Measurements from ENCODE around the gene FAM234B. TPM values are rescaled to one million over a fixed set of nuclear protein-coding genes. Genes with fewer than 3 reads are reported as not detected.
A peak's percentile ranks its signal among the peaks of the same experiment; 100 is the strongest.
"Not testable (repeated sequence)": the region's sequence is repeated elsewhere in the genome, so short reads cannot be mapped to it uniquely, and the experiment has no call there.

The FAM234B gene
- total RNA-seq, 2 donors from 2014 or later, result 3.7 to 3.8 TPM

DNA sequence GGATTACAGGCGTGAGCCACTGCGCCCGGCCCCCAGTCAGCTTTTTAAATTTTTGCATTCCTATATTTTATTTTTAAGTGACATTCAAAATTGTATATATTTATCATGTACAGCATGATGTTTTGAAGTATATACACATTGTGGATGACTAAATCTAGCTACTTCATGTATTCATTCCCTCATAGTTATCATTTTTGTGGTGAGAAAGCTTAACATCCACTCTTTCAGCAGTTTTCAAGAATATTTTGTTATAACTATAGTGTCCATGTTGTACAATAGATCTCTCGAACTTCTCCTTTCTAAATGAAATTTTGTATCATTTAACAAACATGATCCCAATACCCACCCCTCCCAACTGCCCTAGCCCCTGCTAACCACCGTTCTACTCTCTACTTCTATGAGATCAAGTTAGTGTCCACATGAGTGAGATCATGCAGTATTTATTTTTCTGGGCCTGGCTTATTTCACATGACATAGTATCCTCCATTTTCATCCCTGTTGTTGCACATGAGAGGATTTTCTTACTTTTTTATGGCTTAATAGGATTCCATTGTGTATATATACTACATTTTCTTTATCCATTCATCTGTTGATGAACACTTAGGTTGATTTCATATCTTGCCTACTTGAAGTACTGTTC is 35.3 kb upstream of the FAM234B start:
- no peak for DNase-seq
- intact Hi-C loops (cut with DNase I), result loop anchor here in 1 of 2 donors (10.0 kb wide), 1 partner anchor 86 kb away; no protein-coding TSS in a partner anchor

DNA sequence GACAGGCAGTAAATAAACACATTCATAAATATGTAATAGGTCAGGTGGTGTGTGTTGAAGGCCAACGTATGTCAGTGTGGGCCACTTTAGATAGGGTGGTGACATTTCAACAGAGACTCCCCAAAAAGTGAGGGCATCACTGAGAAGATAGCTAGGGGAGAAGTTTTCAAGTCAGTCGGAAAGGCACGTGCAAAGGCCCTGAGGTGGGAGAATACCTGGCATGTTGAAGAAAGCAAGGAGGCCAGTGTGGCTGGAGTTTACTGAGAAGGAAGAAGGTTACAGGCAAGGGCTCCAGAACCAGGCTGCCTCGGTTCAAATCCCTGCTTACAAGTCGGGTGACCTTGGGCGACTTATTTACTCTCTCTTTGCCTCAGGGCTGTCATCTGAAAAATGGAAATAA is 33.1 kb upstream of the FAM234B start:
- intact Hi-C loops (cut with DNase I), result no loop called here
- DNase-seq (no peak), ATAC-seq (no peak)

More for the DNA sequence above, 35.3 kb upstream of the FAM234B start:
- ATAC-seq, result no peak

DNA sequence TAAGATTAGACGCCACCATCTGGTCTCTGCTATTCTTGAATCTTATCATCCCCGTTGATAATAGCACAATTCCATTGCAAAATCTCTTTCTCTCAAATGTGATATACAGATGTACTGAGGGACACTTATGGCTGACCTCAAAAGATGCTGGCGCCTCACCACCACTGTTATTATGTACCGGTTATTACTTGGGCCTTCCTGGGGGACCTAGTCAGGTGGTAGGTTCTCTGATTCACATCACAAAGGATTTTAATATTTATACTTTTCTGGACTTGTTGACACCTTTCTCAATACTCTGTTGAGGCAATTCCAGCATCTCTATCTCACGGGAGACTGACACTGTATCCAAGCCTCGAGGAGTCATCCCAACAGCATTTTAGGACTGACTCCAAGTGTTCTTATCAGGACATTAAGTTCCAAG is 21.3 kb upstream of the FAM234B start:
- ATAC-seq (peak in 1 of 2 donors; percentile 59), DNase-seq (no peak)
- intact Hi-C loops (cut with DNase I), result no loop called here

DNA sequence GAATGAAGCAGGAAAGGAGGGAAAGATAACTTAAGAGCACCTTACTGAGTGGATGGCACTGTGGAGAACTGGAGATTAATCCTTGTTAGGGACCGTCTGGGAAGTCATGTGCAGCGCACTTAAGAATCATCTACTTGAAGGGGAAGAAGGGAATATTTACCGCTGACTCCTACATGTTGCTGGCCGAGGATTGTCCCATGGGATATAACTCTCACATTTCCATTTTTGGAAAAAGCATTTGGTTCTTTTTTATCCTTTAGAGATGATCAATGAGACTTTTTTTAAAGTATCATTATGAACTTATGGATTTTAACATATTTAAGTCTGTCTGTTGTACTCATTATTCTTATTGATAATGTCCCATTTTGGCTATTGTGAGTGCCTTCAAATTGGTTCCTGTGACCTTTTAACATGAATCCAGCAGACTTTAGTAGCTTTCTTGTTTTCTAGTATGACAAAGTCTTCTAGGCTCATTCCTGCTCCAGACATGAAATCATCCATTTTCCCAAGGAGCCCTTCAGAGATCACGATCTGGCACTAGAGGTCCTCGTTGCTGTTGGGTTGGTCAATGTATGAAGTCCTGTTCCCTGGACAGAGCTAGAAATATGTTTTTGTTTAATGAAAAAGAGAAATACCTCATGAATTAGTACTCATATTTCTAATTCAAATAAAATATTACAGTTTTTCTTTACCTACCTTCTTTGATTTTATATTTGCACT is 20.2 kb upstream of the FAM234B start:
- DNase-seq (no peak), ATAC-seq (peak in 1 of 2 donors; percentile 84)
- intact Hi-C loops (cut with DNase I), result no loop called here

DNA sequence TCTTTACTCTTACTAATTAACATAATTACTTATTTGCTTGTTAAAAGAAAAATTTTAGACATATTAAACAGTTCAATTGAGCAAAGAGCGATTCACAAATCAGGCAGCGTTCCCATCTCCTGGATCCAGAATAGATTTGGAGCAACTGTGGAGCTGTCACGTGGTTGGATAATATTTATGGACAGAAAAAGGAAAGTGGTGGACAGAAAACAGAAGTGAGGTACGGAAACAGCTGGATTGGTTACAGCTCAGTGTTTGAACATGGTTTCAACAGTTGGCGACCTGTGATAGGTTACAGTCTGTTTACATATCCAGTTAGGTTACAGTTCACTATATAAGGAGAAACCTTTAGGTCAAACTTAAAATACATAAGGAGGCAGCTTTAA is 19.7 kb upstream of the FAM234B start:
- intact Hi-C loops (cut with DNase I), result no loop called here
- ATAC-seq (no peak), DNase-seq (no peak)

DNA sequence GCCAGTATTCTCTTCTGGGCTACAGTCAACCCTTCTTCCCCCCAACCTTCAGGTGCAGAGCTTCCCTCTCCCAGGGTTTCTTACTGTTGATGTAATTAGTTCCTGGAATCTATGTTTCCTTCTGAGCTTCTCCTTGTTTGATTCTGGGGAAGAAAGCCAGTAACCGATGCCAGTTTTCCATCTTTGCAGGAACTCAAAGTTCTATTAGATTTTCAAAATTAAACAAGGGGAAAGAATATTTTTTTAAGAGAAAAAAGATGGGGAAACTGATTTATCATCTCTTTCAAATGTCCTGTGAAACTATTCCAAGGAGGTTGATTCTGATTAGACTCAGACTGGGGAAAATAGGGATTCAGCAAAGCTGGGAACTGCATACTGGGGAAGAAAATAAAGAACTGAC is 17.9 kb upstream of the FAM234B start:
- intact Hi-C loops (cut with DNase I), result no loop called here
- ATAC-seq (no peak), DNase-seq (no peak)

DNA sequence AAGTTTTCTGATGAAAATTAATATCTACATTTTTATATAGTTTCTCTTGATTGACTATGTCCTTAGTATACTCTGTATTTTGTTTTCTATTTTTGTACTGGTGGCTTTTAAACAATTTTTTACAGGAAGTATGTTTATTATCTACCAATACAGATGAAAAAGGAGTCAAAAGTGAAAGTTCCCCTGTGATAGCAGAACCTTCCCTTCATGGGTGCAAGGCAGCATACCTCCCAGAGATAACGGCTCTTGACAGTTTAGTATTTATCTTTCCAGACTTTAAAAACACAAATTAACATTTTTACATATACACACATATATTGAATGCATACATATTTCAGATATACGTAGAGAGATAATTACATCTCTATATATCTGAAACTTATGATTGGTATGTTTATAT is 17.1 kb upstream of the FAM234B start:
- intact Hi-C loops (cut with DNase I), result no loop called here
- no peak for DNase-seq

DNA sequence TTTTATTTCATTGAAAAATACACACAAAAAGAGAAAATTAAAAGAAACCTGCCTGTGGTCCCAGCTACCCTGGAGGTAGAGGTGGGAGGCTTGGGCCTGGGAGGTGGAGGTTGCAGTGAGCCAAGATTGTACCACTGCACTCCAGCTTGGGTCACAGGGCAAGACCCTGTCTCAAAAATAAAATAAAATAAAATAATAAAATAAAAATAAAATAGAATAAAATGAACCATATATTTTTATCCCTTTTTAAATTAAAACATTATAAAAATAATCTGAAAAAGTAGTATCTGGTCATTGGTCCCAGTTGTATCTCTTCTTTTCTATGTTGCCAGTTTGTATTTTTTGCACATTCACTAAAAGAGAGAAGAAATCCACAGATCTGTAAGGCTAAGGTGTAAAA is 16.7 kb upstream of the FAM234B start:
- ATAC-seq, result no peak
- intact Hi-C loops (cut with DNase I), result no loop called here

More for the DNA sequence above, 17.1 kb upstream of the FAM234B start:
- no peak for ATAC-seq

DNA sequence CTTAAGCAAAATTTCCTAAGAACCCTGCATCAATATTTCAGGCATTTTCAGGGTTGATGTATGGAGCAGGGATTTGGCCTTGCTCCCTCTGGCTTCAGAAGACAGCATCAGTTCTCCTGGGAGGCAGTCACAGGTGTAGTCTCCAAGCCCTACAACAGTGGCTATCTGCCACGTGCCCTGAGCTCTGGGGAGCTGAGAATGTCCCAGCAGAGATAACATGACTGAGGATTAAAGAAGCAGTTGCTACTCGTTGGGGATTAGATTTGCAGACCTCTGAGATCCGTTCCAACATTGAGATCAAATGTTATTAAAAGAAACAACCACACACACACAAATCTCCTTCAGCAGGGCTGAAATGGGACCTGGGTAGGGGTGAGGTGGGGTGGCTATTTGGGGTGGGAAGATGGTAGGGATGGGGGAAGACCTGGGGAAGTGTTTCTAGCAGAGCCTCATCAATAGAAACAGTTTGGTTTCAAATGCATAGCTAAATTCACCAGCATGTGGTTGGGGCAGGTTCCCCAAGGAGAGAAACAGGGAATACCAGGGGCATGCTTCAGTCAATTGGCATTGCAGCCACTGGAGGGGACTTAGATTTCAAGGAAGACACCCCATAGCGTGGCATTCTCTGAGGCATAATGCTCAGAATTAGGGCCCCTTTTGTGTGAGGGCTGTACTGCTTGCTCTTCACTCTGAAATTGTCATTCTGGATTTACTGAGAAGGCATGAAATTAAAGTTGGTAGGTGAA is 15.2 kb upstream of the FAM234B start:
- ATAC-seq (no peak), DNase-seq (no peak)
- intact Hi-C loops (cut with DNase I), result no loop called here

More for the DNA sequence above, 16.7 kb upstream of the FAM234B start:
- DNase-seq, result no peak

DNA sequence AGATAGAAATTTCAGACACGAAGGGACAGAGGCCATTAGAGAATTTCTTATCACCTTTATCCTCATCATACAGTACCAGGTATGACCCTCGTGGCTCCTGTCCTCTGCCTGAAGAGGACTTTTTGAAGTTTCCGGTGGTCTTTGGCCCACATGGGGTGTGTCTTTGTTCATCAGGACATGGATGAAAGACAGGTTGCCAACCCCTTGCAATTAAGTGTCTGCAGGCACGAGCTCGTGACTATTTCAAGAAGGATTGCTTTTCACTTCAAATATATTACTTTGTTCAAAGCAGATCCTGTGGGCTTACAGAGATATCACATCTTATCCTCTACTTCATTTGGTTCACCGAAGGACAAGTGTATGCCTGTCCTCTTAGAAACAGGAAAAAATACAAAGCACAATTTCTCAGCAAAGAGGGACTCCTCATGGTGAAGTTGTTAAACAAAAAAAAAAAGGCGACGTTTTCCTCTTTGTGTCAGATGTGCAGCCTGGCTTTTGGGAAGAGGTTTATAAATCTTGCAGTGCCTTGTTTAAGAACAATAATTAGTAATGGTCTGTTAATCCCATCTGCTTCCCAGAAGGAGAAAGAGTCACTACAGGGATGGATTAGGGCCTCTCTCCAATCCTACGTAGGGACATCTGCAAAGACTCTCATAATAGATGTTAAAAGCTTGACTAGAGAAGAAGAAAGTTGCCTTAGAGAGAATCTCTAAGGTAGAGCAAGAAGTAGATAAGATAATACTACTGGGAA is 13.5 kb upstream of the FAM234B start:
- no peak for DNase-seq
- no peak for ATAC-seq
- intact Hi-C loops (cut with DNase I), result no loop called here

DNA sequence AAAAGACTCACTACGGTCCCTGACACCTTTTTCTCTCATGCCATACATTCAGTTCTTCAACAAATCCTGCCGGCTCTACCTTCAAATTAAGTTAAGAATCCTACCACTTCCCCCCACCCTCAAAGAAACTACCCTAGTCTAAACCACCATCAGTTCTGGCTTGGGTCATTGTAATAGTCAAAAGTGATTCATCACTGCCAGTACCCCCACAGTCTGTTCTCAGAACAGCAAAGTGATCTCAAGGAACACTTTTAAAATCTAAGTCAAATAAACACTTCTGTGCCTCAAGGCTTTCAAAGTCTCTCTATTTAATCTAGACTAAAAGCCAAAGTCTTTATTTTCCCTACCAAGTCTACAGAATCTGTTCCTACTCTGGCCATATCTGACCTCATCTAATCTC is 12.0 kb upstream of the FAM234B start:
- DNase-seq, result no peak
- intact Hi-C loops (cut with DNase I), result no loop called here
- ATAC-seq, result no peak

DNA sequence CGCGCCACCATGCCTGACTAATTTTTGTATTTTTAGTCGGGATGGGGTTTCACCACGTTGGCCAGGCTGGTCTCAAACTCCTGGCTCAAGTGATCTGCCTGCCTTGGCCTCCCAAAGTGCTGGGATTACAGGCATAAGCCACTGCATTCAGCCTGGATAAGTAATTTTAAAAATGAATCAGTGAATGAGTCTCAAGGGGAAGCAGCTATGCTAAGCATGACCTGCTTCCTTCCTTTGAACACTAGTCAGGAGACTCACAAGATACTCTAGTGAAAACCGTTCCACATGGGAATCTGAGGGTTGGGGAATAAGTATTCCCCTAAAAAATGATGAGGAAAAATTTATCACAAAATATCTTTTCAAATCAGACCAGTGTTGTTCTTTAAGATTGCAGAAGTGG is 10.7 kb upstream of the FAM234B start:
- intact Hi-C loops (cut with DNase I), result no loop called here
- DNase-seq (no peak), ATAC-seq (no peak)

DNA sequence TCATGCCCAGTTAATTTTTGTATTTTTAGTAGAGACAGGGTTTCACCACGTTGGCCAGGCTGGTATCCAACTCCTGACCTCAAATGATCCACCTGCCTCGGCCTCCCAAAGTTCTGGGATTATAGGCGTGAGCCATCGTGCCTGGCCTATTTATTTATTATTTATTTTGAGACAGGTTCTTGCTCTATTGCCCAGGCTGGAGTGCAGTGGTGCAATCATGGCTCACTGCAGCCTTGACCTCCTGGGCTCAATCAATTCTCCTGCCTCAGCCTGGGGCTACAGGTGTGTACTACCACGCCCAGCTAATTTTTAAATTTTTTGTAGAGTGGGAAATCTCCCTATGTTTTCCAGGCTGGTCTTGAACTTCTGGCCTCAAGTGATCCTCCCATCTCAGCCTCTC is 8.8 kb upstream of the FAM234B start:
- intact Hi-C loops (cut with DNase I); ATAC-seq; DNase-seq: not testable (repeated sequence)

DNA sequence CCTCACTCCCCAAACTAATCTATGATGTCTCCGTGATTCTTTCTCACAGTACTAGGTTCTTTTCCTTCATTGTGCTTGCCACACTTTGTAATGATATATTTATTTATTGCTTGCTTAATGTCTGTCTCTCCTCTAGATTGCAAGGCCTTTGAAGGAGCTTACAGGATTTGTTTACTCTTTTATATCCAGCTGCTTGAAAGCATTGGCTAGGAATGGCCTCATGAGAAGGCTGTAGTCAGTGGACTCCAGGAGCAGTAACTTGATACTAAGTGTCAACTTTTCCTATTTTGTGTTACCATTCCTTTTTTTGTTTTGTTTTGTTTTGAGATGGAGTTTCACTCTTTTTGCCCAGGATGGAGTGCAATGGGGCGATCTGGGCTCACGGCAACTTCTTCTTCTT is 7.3 kb upstream of the FAM234B start:
- DNase-seq (no peak), ATAC-seq (no peak)
- intact Hi-C loops (cut with DNase I), result no loop called here

DNA sequence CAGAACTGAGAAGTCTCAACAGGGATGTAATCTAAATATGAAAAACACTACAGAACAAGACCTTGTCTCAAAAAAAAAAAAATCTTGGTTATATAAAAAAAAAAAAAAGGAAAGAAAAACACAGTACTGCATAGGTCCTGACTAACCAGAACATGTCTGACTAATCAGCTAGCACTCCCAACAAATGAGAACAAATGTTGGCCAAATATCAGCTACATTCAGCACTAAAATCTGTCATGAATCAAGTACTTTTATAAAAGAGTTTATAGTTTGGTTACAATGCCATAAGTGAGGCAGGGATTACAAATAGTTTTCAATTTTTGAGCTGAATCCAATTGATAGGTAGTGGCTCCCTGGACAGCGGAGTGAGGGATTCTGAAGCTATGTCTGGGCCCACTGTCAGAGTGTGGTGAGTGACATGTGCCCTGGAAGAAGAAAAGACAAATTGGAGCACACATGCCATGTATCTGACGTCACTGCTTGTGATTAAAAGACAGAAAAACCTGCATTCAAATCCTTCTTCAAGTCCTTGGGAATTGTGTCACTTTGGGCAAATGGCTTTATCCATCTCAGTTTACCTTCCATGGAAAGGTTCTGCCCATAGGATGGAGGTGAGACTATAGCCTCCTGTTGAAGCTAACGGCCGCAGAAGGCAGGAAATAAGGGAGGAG is 5.6 kb upstream of the FAM234B start:
- DNase-seq (no peak), ATAC-seq (peak in 1 of 2 donors; percentile 86)
- intact Hi-C loops (cut with DNase I), result no loop called here

DNA sequence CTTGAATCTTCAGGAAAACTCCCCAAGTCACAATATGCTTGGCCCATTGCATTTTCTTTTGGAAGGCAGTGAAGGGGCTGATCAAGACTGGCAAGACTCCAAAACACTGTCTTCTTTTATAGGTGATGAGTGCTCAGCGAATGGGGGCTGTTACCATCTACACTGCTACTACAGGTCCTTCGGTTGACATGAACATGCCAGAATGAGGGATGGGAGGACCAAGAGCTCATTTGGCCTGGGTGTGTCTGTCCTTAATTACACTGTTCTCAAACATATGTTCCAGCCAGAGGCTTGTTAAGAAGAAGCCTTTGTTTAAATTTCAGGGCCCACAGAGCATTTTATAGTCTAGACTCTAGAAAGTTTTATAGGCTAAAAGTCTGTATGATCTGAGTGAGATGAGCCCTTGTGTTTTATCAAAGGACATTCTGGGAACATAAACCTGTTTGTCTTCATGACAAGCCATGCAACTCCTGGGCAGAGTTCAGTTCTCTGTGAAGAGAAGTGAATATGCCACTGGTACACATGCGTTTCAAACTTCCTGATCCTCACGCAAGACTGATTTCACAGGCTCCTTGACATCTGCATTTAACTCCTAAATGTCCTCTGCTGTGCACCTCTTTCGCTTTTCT is 4.7 kb upstream of the FAM234B start:
- DNase-seq (no peak), ATAC-seq (no peak)
- intact Hi-C loops (cut with DNase I), result no loop called here

DNA sequence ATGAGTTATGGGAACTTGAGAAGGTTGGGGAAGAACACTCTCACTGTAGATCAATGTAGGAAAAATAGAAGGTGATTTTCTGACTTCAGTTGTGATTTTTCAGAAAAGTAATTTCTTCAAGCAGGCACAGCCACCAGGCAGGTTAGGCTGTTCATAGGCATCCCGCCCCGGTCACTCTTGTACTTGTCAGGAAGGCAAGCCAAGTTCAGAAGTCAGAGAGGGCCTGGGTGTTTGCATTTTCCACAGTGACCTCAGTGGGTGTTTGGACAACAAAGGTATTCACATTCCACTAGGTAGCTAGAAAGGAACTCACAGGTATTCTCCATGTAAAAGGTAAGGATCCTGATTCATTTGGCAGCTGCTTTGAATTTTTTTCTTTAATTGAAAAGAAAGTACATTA is 3.0 kb upstream of the FAM234B start:
- intact Hi-C loops (cut with DNase I), result no loop called here
- DNase-seq (no peak), ATAC-seq (no peak)

DNA sequence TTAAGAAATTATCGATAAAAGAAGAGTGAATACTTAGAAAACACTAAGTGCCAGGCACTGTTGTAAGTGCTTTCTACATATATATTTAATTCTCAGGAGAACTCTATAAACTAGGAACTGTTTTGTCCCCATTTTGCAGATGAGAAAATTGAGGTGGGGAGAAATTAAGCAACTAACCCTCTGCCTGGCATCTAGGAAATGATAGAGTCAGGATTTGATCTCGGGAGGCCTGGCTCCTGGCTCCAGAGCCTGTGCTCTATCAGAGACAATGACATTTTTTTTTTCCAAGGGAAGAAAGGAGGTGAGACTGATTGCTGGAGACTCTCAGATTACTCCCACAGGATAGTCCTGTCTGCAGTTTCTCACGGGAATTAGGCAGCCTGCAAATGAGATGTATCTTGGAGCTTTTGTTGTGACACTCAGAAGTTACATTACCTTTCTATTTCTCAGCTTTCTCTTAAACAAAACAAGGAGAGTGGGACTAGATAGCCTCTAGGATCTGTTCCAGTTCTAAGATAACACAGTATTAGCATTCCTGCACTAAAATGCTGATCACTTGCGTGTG is 1.4 kb upstream of the FAM234B start:
- no peak for ATAC-seq
- intact Hi-C loops (cut with DNase I), result no loop called here

More for the DNA sequence above, 1.4 kb upstream of the FAM234B start:
- no peak for DNase-seq
